GM12892 (cell line): Measurements from ENCODE around the gene SZRD1.

ENCODE experiments used
- DNase-seq: peaks from one replicate; pipeline ENCODE4 v3.0.0; 2011; ENCODE audit not compliant: insufficient read length
- FAIRE-seq: peaks from 2 replicates; lab custom pipeline; 2011; peaks lifted over from hg19 to GRCh38; lab: Jason Lieb, UNC
- POLR2A ChIP-seq: IDR thresholded peaks from 2 replicates; pipeline ENCODE4 v1.6.1; 2011; ENCODE audit warnings: low read depth, low read length, control low read depth
- POLR2AphosphoS5 ChIP-seq: IDR thresholded peaks from 2 replicates; pipeline ENCODE4 v1.6.1; 2011; ENCODE audit warnings: low read depth, low read length, control low read depth
- TAF1 ChIP-seq: IDR thresholded peaks from 2 replicates; pipeline ENCODE4 v1.6.1; 2011; ENCODE audit warnings: low read depth, mild to moderate bottlenecking, control low read depth, low read length, borderline replicate concordance

SZRD1 gene

DNA sequence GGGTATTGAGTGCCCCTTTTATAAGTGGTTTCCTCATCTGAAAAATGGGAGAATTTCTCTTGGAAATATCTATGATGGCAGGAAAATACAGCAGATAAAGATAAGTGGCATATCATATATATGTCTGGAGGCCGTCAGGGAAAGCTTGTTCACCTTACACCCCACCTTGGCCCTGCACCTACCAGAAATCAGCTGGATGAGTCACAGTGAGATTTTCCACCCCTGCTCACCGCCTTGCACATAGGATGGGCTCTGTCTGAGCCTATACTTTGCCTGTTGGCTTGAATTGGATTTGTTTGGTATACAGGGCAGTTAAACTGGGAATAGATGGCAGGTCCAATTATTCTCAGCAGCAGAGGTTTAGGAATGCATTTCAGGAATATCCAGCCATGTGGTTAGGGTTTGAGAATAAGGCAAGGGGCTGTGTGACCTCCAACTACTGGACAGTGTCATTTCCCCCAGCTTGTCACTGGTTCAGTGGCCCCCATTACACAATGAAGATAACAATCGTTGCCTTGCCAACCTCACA, 70.0 kb downstream of the SZRD1 start, which contains the start of gene SPATA21:
Gene SPATA21 (minus strand): TSS at position 479 of the 529 bp plus-strand sequence. CDS start 6,053 bp downstream, outside the sequence.
- TF ChIP-seq POLR2AphosphoS5 (no peak), POLR2A (no peak), TAF1 (no peak)
- FAIRE-seq (no peak), DNase-seq (no peak)

DNA sequence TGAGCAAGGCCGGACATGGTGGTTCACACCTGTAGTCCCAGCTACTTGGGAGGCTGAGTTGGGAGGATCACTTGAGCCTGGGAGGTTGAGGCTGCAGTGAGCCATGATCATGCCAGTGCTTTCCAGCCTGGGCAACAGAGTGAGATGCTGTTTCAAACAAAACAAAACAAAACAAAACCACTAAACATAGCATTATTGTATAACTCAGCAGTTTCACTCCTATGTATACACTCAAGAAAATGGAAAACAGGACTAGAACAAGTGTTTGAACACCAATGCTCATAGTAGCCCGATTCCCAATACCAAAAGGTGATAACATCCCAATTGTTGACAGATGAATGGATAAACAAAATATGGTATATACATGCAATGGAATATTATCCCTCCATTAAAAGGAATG, 71.5 kb downstream of the SZRD1 start:
- no peak for FAIRE-seq

DNA sequence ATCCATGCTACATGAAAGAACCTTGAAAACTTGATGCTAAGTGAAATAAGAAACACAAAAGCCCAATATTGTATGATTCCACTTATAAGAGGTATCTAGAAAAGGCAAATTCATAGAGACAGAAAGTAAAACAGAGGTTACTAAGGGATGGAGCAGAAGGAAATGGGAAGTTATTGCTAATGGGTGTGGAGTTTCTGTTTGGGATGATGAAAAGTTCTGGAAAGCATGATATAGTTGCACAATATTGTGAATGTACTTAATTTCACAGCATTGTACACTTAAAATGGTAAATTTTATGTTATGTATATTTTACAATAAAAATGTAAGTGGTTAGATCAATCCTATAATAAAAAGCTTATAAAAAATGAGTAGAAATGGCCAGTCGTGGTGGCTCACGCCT, 71.9 kb downstream of the SZRD1 start:
- FAIRE-seq = no peak
- no peak for DNase-seq
- TF ChIP-seq POLR2A = no peak
- TF ChIP-seq POLR2AphosphoS5 = no peak
- TF ChIP-seq TAF1 = no peak

More for the DNA sequence above, 71.5 kb downstream of the SZRD1 start:
- DNase-seq = no peak
- no peak for TF ChIP-seq POLR2A
- TF ChIP-seq TAF1 = no peak
- no peak for TF ChIP-seq POLR2AphosphoS5

DNA sequence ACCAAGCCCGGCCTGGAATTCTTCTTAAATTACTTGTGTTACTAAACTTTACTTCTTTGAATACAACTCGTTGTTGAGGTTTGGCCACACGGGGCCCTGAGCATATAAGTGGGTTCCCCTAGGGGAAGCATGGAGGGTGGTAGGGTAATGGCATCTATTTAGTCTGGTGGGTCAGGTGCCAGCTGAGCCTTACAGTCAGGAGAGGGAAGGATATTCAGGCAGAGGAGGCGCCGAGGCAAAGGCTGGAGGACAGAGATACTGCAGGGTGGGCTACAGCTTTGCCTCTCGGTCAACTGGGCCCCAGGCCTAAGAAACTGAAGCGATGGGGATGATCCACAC, 73.1 kb downstream of the SZRD1 start:
- no peak for FAIRE-seq
- TF ChIP-seq POLR2AphosphoS5 = no peak
- no peak for TF ChIP-seq POLR2A
- no peak for TF ChIP-seq TAF1
- DNase-seq = no peak

DNA sequence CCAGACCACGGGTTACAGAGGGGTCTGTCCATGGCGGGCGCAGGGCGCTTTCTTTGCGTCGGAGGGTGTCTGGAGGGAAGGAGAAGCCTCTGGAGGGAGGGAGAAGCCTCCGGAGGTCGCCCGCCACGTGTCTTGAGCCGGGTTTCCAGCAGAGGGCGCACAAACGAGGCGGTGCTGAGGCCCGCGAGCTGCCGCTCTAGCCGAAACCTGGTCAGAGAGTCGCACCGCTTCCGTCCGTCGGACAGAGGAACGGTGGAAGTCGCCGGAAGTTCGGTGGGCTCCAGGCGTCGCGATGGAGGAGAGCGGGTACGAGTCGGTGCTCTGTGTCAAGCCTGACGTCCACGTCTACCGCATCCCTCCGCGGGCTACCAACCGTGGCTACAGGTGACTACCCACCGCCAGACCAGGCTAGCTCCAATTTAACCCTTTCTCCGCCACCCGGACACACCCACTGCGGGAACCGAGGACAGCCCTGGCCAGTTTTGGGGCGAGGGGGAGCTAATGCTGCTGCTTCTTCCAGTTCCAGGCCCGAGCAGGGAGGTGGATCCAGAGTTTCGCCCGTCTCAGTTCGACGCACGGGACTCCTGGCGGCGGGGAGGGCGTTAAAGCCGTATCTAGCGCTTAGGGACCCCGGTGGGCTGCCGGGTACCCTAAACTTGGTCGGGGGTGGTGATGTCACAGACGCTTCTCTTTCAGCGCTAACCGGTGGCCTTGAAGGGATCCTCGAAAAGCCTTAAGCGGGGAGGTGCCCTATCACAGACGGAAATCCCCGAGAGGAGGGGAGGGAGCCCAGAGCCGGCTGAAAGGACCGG, 73.6 kb downstream of the SZRD1 start, which contains the start of gene NECAP2:
Gene NECAP2 (plus strand): TSS at position 255 of the 812 bp plus-strand sequence. CDS start 38 bp downstream, at position 293.
- peak; percentile 93 for FAIRE-seq
- TF ChIP-seq TAF1 (peak; percentile 78), POLR2AphosphoS5 (peak; percentile 95), POLR2A (peak; percentile 97)
- DNase-seq = peak; percentile 85

DNA sequence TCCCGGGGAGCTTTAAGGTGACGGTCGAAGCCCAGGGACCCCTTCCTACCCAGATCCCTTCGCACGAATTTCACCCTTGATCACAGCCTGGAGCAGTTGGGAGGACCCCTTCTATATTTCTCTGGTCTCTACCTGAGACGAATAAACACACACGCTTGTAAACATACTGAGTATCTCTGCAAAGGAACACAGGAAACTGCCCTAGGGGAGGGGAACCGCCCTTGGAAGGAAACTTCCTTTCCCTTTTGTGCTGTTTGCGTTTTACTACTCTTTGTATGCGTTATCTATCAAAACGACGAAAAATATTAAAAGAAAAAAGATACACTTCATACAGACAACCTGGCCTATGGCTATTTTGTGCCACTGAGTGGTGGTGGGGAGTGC, 74.2 kb downstream of the SZRD1 start:
- no peak for TF ChIP-seq POLR2AphosphoS5
- no peak for TF ChIP-seq POLR2A
- TF ChIP-seq TAF1 = no peak
- DNase-seq (no peak), FAIRE-seq (no peak)

DNA sequence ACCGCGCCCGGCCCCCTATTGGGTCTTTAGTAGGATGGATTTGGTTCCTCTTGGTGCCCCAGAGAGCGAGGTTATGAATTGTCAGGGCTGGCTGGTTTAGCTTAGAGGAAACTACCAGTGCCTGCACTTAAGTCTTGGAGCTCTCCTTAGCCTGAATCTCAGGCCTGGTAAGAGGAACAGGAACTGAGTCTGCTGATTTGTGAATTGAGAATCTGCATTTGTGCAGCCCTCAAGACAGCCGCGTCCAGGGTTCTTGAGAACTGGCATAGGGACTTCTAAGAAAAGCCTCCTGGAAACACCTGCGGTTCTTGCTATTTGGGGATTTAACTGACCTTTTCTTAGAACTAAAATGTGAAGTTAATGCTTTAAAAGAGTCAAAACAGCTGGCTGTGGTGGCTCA, 75.2 kb downstream of the SZRD1 start:
- no peak for TF ChIP-seq POLR2AphosphoS5
- no peak; the same call in 1 of the 2 replicates for TF ChIP-seq POLR2A
- no peak for TF ChIP-seq TAF1
- FAIRE-seq = no peak
- no peak for DNase-seq

DNA sequence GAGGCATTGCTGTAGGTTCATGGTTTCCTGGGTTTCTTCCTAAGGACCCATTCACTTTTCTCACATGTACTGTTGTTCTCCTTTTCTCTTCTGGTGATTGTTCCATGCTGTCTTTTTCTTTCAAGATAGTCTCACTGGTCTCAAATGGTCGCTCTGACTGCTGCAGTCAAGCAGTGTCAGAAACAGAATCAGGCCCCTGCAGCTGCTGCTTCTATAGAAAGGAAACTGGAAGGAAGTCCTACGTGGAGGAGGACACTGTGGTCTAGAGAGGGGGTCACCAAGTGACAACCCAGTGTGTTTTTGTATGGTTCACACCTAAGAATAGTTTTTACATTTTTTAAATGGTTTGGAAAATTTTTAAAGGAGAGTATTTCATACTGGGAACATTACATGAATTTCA, 75.9 kb downstream of the SZRD1 start:
- FAIRE-seq (no peak), DNase-seq (no peak)
- TF ChIP-seq TAF1 = no peak
- TF ChIP-seq POLR2AphosphoS5 = no peak
- no peak for TF ChIP-seq POLR2A

DNA sequence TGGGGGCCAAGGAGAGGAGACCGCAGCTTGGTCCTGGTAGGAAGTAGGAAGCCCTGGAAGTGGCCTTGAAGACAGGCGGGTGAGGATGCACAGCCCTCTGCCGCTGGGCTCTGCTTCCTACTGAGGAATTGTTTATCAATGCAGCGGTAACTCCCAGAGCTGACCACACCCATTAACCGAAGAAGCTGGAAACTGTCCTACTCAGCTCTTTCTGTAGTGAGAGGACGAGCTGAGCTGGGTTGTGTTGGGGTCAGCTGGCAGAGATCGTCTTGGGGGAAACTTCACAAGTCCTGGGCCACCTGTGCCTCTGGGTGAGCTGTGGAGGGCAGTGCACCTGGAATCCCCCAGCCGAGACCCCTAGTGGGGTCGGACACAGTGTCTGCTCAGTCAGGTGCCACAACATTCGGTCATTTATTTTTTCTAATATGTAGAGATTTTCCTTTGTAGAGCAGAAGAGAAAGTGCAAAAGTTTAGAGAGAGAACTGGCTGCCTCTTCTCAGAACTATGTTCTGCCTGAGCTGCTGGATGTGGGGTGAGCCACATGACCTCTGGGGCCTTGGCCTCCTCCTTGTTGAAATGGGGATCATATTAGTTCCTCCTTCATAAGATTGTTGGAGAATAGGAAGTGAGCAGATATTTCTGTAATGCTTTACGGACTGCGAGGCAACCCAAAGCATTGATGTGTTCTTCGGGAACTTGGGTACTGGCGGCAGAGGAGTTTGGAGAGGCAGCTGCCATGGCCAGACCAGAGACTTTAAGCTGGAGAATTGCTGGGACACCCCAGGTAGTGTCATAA, 77.1 kb downstream of the SZRD1 start:
- TF ChIP-seq POLR2AphosphoS5 (no peak), POLR2A (no peak), TAF1 (no peak)
- FAIRE-seq (no peak), DNase-seq (no peak)

DNA sequence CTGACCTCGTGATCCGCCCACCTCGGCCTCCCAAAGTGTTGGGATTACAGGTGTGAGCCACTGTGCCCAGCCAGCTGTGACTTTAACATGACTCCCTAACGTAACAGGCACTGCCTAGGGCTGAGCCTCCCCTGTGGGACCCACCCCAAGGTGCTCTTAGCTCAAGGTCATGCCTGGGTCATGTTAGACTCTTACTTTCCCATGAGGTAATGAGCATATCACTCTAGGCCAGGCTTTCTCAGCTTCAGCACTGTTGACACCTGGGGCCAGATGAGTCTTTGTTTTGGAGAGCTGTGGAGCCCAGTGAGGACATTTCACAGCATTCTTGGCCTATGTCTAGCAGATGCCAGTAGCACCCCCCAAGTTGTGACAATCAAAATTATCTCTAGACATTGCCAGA, 78.0 kb downstream of the SZRD1 start:
- no peak for TF ChIP-seq TAF1
- no peak for TF ChIP-seq POLR2AphosphoS5
- no peak for TF ChIP-seq POLR2A
- FAIRE-seq = no peak
- DNase-seq = no peak

DNA sequence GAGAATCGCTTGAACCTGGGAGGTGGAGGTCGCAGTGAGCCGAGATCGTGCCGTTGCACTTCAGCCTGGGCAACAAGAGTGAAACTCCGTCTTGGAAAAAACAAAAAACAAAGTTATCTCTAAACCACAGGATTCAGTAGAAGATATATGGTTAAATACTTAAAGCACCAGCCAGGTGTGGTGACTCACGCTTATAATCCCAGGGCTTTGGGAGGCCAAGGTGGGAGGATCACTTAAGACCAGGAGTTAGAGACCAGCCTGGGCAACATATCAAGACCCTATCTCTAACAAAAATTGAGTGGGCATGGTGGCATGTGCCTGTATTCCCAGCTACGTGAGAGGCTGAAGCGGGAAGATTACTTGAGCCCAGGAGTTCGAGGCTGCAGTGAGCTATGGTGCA, 79.1 kb downstream of the SZRD1 start:
- TF ChIP-seq POLR2AphosphoS5 (no peak), POLR2A (no peak), TAF1 (no peak)
- FAIRE-seq = no peak

More for the DNA sequence above, 79.1 kb downstream of the SZRD1 start:
- no peak for DNase-seq
